ENCODE measurements around the gene IFT74.
"Not testable (repeated sequence)": the region's sequence is repeated elsewhere in the genome, so short reads cannot be mapped to it uniquely, and the experiment has no call there.

GRCh38 chr9:27092496-27092895 lies 136.3 kb downstream of the IFT74 start:
- TF ChIP-seq POLR2A (IDR thresholded peaks at IDR 0.05; ENCODE audit: low read length); GATA1 (IDR thresholded peaks at IDR 0.05; ENCODE audit: low read depth, low read length): not testable (repeated sequence)
